Measurements from ENCODE around the gene CIAO3. TPM values are rescaled to one million over a fixed set of nuclear protein-coding genes. Genes with fewer than 3 reads are reported as not detected.

The CIAO3 gene
- total and polyA plus RNA-seq, 2 experiments from 2014 or later = 43.3 to 67.7 TPM

DNA sequence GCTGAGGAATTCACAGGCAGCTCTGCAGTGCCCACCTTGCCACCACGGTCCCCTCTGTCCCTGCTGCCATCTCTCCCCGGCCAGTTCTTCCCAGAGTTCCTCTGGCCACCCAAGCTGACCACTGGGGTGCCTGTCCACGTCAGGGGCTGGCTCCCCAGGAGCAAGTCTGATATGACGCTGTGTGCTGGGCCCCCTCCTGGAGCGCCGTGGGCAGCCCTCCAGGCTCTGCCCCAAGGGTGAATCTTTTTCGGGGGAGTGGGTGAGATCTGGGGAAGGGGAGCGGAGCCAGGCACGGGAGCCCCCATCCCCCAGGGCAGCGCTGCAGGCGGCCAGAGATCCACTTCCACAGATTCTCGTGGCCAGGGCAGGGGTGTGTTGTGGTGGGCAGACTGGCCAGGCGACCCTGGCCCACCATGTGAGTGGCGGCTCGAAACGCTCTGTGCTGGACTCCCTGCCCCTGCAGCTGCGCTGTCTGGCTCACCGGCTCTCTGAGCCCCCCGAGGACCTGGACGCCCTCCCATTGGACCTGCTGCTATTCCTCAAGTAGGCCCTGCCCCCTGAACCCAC lies 23.5 kb upstream of the CIAO3 start:
- no peak overlapping the region for H3K27ac ChIP-seq
- no peaks in the 10 kb centered on the region for H3K36me3 ChIP-seq
- no peaks in the 10 kb centered on the region for H3K27me3 ChIP-seq
- no peaks in the 10 kb centered on the region for H3K9me3 ChIP-seq (ENCODE audit: low read depth)
- no peak for DNase-seq (ENCODE audit: low read depth in 1 of 2, low spot score in 1 of 2)
- TF ChIP-seq, protein P1, sequence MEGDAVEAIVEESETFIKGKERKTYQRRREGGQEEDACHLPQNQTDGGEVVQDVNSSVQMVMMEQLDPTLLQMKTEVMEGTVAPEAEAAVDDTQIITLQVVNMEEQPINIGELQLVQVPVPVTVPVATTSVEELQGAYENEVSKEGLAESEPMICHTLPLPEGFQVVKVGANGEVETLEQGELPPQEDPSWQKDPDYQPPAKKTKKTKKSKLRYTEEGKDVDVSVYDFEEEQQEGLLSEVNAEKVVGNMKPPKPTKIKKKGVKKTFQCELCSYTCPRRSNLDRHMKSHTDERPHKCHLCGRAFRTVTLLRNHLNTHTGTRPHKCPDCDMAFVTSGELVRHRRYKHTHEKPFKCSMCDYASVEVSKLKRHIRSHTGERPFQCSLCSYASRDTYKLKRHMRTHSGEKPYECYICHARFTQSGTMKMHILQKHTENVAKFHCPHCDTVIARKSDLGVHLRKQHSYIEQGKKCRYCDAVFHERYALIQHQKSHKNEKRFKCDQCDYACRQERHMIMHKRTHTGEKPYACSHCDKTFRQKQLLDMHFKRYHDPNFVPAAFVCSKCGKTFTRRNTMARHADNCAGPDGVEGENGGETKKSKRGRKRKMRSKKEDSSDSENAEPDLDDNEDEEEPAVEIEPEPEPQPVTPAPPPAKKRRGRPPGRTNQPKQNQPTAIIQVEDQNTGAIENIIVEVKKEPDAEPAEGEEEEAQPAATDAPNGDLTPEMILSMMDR (IDR thresholded peaks at IDR 0.05; ENCODE audit: low read depth, low read length) = no peak
- H3K4me1 ChIP-seq (ENCODE audit: low read depth) = peaks cover 9% of the 10 kb centered on the region
- no peak overlapping the region for H3K4me3 ChIP-seq

GRCh38 chr16:763369-764183 lies 22.8 kb upstream of the CIAO3 start:
- Histone ChIP-seq H3K27ac (no peak overlapping the region), H3K36me3 (no peaks in the 10 kb centered on the region)

DNA sequence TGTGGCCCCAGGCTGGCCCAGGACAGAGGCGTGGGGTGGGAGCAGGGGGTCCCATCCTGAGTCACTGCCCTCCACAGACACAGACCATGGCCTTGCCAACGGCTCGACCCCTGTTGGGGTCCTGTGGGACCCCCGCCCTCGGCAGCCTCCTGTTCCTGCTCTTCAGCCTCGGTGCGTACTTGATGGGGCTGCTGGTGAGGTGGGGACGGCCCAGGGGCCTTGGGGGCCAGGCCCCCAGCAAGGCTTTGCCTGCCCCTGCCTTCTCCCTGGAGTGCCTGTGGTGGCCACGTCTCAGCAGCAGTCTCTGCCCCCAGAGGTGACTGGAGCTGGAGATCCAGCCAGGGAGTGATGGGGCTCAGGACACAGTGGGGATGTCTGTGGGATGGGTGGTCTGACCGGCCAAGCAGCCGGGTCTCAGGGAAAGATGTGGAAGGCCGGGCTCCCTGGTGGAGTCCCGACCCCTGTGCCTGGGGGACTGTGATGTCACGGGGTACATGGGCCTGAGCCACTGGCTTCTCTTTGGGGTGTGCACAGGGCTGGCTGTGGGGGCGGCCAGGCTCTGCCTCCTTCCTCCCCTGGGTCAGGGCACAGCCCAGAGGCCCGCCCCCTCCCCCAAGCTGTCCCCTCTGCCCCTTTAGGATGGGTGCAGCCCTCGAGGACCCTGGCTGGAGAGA lies 21.9 kb upstream of the CIAO3 start:
- Histone ChIP-seq H3K27me3 (no peaks in the 10 kb centered on the region), H3K27ac (no peak overlapping the region), H3K4me1 (ENCODE audit: low read depth) (peaks cover 9% of the 10 kb centered on the region), H3K36me3 (no peaks in the 10 kb centered on the region), H3K4me3 (no peak overlapping the region), H3K9me3 (ENCODE audit: low read depth) (no peaks in the 10 kb centered on the region)
- DNase-seq (ENCODE audit: low read depth in 1 of 2, low spot score in 1 of 2) = no peak
- TF ChIP-seq, protein P1 (IDR thresholded peaks at IDR 0.05; ENCODE audit: low read depth, low read length) = no peak

More at GRCh38 chr16:763369-764183, 22.8 kb upstream of the CIAO3 start:
- Histone ChIP-seq H3K4me1 (ENCODE audit: low read depth) (peaks cover 9% of the 10 kb centered on the region), H3K9me3 (ENCODE audit: low read depth) (no peaks in the 10 kb centered on the region), H3K27me3 (no peaks in the 10 kb centered on the region), H3K4me3 (no peak overlapping the region)
- TF ChIP-seq, protein P1 (IDR thresholded peaks at IDR 0.05; ENCODE audit: low read depth, low read length) = no peak
- DNase-seq (ENCODE audit: low read depth in 1 of 2, low spot score in 1 of 2) = no peak

GRCh38 chr16:761625-762513 lies 21.1 kb upstream of the CIAO3 start:
- Histone ChIP-seq H3K4me1 (ENCODE audit: low read depth) (peaks cover 9% of the 10 kb centered on the region), H3K36me3 (no peaks in the 10 kb centered on the region), H3K4me3 (no peak overlapping the region), H3K9me3 (ENCODE audit: low read depth) (no peaks in the 10 kb centered on the region), H3K27ac (no peak overlapping the region), H3K27me3 (no peaks in the 10 kb centered on the region)
- DNase-seq (ENCODE audit: low read depth in 1 of 2, low spot score in 1 of 2) = no peak
- TF ChIP-seq, protein P1 (IDR thresholded peaks at IDR 0.05; ENCODE audit: low read depth, low read length) = no peak
